HEK293 (cell line): ENCODE data around the gene RPL7A.

Experiments
- CTCF ChIA-PET: fragments of 350-600 bp; formaldehyde crosslinking; extraction: SDS; loops from one replicate; lab custom pipeline; 2021; ENCODE audit warnings: antibody characterized with exemption; lab: Yijun Ruan, JAX
- POLR2A ChIA-PET: fragments of 300-600 bp; formaldehyde crosslinking; extraction: SDS; loops from one replicate; lab custom pipeline; 2020; ENCODE audit warnings: antibody characterized with exemption, inconsistent platforms; lab: Yijun Ruan, JAX
- H3K27ac ChIP-seq: fragments of 200-500 bp; sonication (Bioruptor generic); 2 replicates; pipeline ENCODE4 v1.5.1; 2014; ENCODE audit warnings: low read depth, low read length, control low read depth, inconsistent platforms; ENCODE audit errors: extremely low read depth
- H3K36me3 ChIP-seq, 2 experiments: fragments of 200-500 bp in 1 of 2; sonication (Bioruptor generic) in 1 of 2; 1 replicate in 1 of 2; 2 replicates in 1 of 2; pipeline ENCODE4 v1.5.1; 2014 to 2017; ENCODE audit warnings: inconsistent platforms in 2 of 2, low read length in 2 of 2; ENCODE audit not compliant: control insufficient read depth in 2 of 2, insufficient read depth in 1 of 2
- H3K4me1 ChIP-seq: fragments of 200-500 bp; sonication (Bioruptor generic); 2 replicates; pipeline ENCODE4 v1.5.1; 2014; ENCODE audit warnings: mild to moderate bottlenecking, low read length, inconsistent platforms; ENCODE audit not compliant: control insufficient read depth, insufficient read depth
- H3K4me3 ChIP-seq: 2 replicates; pipeline ENCODE4 v1.5.1; 2011; ENCODE audit warnings: low read depth, mild to moderate bottlenecking, control low read depth, low read length, moderate library complexity
- H3K9me3 ChIP-seq: fragments of 200-500 bp; sonication (Bioruptor generic); 2 replicates; pipeline ENCODE4 v1.5.1; 2014; ENCODE audit warnings: low read depth, low read length, inconsistent platforms; ENCODE audit not compliant: control insufficient read depth, insufficient read depth
- MEIS1 ChIP-seq: sonication (generic); formaldehyde crosslinking; IDR thresholded peaks from 2 replicates; pipeline ENCODE4 v1.8.1; 2022; ENCODE audit warnings: missing genetic modification reagents, mild to moderate bottlenecking, borderline replicate concordance
- PRDM1 ChIP-seq: fragments of 450-650 bp; formaldehyde crosslinking; IDR thresholded peaks from 2 replicates; pipeline ENCODE4; 2016; ENCODE audit warnings: missing biosample characterization, missing genetic modification characterization
- RBAK ChIP-seq: fragments of 450-650 bp; formaldehyde crosslinking; IDR thresholded peaks from 2 replicates; pipeline ENCODE4 v1.5.1; 2016; ENCODE audit warnings: missing biosample characterization, missing genetic modification characterization
- REPIN1 ChIP-seq: fragments of 450-650 bp; formaldehyde crosslinking; IDR thresholded peaks from 2 replicates; pipeline ENCODE4 v1.5.1; 2017; ENCODE audit warnings: missing biosample characterization, missing genetic modification characterization, low read depth
- SALL2 ChIP-seq: fragments of 450-650 bp; formaldehyde crosslinking; IDR thresholded peaks from 2 replicates; pipeline ENCODE4 v1.5.0; 2017; ENCODE audit warnings: missing biosample characterization, mild to moderate bottlenecking, missing genetic modification characterization, borderline replicate concordance
- SCRT2 ChIP-seq: fragments of 450-650 bp; formaldehyde crosslinking; IDR thresholded peaks from 2 replicates; pipeline ENCODE4 v1.5.1; 2016; ENCODE audit warnings: missing biosample characterization, missing genetic modification characterization
- WT1 ChIP-seq: fragments of 450-650 bp; formaldehyde crosslinking; IDR thresholded peaks from 2 replicates; pipeline ENCODE4 v1.5.1; 2016; ENCODE audit warnings: missing biosample characterization, missing genetic modification characterization
- ZBTB7A ChIP-seq: fragments of 450-650 bp; formaldehyde crosslinking; IDR thresholded peaks from 2 replicates; pipeline ENCODE4 v1.5.1; 2016; ENCODE audit warnings: low read depth, missing biosample characterization, missing genetic modification characterization
- ZNF16 ChIP-seq: fragments of 450-650 bp; formaldehyde crosslinking; IDR thresholded peaks from 2 replicates; pipeline ENCODE4 v1.5.1; 2016; ENCODE audit warnings: low read depth, missing biosample characterization, missing genetic modification characterization
- ZNF202 ChIP-seq: fragments of 450-650 bp; formaldehyde crosslinking; IDR thresholded peaks from 2 replicates; pipeline ENCODE4 v1.5.1; 2016; ENCODE audit warnings: missing biosample characterization, missing genetic modification characterization, borderline replicate concordance
- ZNF211 ChIP-seq: fragments of 450-650 bp; formaldehyde crosslinking; IDR thresholded peaks from 2 replicates; pipeline ENCODE4 v1.5.1; 2016; ENCODE audit warnings: low read depth, missing biosample characterization, missing genetic modification characterization
- ZNF37A ChIP-seq: fragments of 450-650 bp; IDR thresholded peaks from 2 replicates; pipeline ENCODE4 v1.5.1; 2018; ENCODE audit warnings: missing biosample characterization, missing genetic modification characterization
- ZNF521 ChIP-seq: fragments of 450-650 bp; formaldehyde crosslinking; IDR thresholded peaks from 2 replicates; pipeline ENCODE4 v1.5.1; 2017; ENCODE audit warnings: missing biosample characterization, mild to moderate bottlenecking, missing genetic modification characterization
- ZNF600 ChIP-seq: fragments of 450-650 bp; formaldehyde crosslinking; IDR thresholded peaks from 2 replicates; pipeline ENCODE4 v1.5.1; 2016; ENCODE audit warnings: missing biosample characterization, missing genetic modification characterization
- ZNF626 ChIP-seq: fragments of 450-650 bp; sonication (Bioruptor Pico); formaldehyde crosslinking; IDR thresholded peaks from 2 replicates; pipeline ENCODE4 v1.5.1; 2018; ENCODE audit warnings: missing biosample characterization, missing genetic modification characterization, inconsistent platforms
- ZNF664 ChIP-seq: fragments of 450-650 bp; formaldehyde crosslinking; IDR thresholded peaks from 2 replicates; pipeline ENCODE4 v1.5.1; 2016; ENCODE audit warnings: missing biosample characterization, missing genetic modification characterization
- TF ChIP-seq, protein P1 (sequence below): fragments of 450-650 bp; formaldehyde crosslinking; IDR thresholded peaks from 2 replicates; pipeline ENCODE4 v1.5.1; 2016; ENCODE audit warnings: missing biosample characterization, missing genetic modification characterization, low read depth
- TF ChIP-seq, protein P2 (sequence below): fragments of 450-650 bp; formaldehyde crosslinking; IDR thresholded peaks from 2 replicates; pipeline ENCODE4 v1.5.1; 2016; ENCODE audit warnings: missing biosample characterization, missing genetic modification characterization
- TF ChIP-seq, protein P3 (sequence below): fragments of 450-650 bp; formaldehyde crosslinking; IDR thresholded peaks from 2 replicates; pipeline ENCODE4 v1.5.1; 2016; ENCODE audit warnings: missing biosample characterization, missing genetic modification characterization
- TF ChIP-seq, protein P4 (sequence below): fragments of 450-650 bp; IDR thresholded peaks from 2 replicates; pipeline ENCODE4 v1.5.1; 2018; ENCODE audit warnings: missing biosample characterization, mild to moderate bottlenecking, missing genetic modification characterization
- TF ChIP-seq, protein P5 (sequence below): fragments of 450-650 bp; formaldehyde crosslinking; IDR thresholded peaks from 2 replicates; pipeline ENCODE4; 2016; ENCODE audit warnings: missing biosample characterization, missing genetic modification characterization
- TF ChIP-seq, protein P6 (sequence below): fragments of 450-650 bp; formaldehyde crosslinking; IDR thresholded peaks from 2 replicates; pipeline ENCODE4 v1.5.1; 2016; ENCODE audit warnings: missing biosample characterization, missing genetic modification characterization

The RPL7A gene

DNA sequence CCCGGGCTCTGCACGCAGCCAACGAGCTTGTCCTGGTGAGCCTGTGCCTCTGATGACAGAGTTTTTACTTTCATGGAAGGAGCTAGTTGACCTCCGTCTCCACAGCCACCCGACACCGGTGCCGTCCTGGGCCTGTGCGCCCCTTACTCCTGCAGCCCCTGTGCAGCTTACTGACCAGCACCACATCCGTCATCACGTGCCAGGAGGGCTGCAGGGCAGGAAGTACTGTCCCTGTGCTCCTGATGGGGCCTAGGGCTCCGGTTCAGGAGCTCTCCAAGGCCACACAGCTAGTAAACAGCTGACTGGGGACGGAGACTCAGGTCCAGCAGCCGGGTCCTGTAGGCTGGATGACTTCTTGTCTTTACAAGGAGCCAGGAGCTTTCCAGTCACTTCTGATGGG is 38.3 kb downstream of the RPL7A start (continued):
- TF ChIP-seq, protein P1, sequence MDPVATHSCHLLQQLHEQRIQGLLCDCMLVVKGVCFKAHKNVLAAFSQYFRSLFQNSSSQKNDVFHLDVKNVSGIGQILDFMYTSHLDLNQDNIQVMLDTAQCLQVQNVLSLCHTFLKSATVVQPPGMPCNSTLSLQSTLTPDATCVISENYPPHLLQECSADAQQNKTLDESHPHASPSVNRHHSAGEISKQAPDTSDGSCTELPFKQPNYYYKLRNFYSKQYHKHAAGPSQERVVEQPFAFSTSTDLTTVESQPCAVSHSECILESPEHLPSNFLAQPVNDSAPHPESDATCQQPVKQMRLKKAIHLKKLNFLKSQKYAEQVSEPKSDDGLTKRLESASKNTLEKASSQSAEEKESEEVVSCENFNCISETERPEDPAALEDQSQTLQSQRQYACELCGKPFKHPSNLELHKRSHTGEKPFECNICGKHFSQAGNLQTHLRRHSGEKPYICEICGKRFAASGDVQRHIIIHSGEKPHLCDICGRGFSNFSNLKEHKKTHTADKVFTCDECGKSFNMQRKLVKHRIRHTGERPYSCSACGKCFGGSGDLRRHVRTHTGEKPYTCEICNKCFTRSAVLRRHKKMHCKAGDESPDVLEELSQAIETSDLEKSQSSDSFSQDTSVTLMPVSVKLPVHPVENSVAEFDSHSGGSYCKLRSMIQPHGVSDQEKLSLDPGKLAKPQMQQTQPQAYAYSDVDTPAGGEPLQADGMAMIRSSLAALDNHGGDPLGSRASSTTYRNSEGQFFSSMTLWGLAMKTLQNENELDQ (tag by site-specific recombination), result no peak
- TF ChIP-seq PRDM1 (tag by site-specific recombination) (no peak), SALL2 (tag by site-specific recombination) (no peak), WT1 (tag by site-specific recombination) (no peak), ZNF626 (tag by site-specific recombination) (no peak), MEIS1 (CRISPR knock-in tag) (no peak)
- TF ChIP-seq, protein P2, sequence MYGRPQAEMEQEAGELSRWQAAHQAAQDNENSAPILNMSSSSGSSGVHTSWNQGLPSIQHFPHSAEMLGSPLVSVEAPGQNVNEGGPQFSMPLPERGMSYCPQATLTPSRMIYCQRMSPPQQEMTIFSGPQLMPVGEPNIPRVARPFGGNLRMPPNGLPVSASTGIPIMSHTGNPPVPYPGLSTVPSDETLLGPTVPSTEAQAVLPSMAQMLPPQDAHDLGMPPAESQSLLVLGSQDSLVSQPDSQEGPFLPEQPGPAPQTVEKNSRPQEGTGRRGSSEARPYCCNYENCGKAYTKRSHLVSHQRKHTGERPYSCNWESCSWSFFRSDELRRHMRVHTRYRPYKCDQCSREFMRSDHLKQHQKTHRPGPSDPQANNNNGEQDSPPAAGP (tag by site-specific recombination), result no peak

DNA sequence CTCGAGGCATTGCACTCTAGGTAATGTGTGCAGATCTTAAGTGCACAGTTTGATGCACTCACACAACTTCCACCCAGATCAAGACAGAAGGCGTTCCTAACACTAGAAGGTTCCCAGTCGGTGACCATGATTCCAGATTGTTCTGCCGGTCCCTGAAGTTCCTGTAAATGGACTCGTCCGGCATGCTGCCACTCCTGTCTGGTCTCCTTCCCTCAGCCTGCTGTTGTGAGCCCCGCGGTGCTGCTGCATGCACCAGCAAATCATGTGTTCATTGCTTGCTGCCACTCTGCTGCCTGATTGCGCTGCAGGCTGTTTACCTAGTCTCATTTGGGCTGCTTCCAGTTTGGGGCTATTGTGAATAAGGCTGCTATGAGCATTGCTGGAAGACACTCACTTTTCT is 39.7 kb downstream of the RPL7A start:
- POLR2A ChIA-PET, result interaction anchor here (1.1 kb wide), 1 partner anchor 40 kb away, joined by 3 read pairs; the partner anchor contains the start of genes MED22 and RPL7A
- Histone ChIP-seq H3K36me3 (no peaks in the 10 kb centered on the region), H3K4me3 (no peak overlapping the region), H3K27ac (no peak overlapping the region), H3K4me1 (no peaks in the 10 kb centered on the region), H3K9me3 (no peaks in the 10 kb centered on the region)
- CTCF ChIA-PET, result no interaction called here
- TF ChIP-seq ZBTB7A (tag by site-specific recombination), result no peak
- TF ChIP-seq, protein P3, sequence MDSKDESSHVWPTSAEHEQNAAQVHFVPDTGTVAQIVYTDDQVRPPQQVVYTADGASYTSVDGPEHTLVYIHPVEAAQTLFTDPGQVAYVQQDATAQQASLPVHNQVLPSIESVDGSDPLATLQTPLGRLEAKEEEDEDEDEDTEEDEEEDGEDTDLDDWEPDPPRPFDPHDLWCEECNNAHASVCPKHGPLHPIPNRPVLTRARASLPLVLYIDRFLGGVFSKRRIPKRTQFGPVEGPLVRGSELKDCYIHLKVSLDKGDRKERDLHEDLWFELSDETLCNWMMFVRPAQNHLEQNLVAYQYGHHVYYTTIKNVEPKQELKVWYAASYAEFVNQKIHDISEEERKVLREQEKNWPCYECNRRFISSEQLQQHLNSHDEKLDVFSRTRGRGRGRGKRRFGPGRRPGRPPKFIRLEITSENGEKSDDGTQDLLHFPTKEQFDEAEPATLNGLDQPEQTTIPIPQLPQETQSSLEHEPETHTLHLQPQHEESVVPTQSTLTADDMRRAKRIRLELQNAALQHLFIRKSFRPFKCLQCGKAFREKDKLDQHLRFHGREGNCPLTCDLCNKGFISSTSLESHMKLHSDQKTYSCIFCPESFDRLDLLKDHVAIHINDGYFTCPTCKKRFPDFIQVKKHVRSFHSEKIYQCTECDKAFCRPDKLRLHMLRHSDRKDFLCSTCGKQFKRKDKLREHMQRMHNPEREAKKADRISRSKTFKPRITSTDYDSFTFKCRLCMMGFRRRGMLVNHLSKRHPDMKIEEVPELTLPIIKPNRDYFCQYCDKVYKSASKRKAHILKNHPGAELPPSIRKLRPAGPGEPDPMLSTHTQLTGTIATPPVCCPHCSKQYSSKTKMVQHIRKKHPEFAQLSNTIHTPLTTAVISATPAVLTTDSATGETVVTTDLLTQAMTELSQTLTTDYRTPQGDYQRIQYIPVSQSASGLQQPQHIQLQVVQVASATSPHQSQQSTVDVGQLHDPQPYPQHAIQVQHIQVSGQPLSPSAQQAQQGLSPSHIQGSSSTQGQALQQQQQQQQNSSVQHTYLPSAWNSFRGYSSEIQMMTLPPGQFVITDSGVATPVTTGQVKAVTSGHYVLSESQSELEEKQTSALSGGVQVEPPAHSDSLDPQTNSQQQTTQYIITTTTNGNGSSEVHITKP (tag by site-specific recombination), result peak; percentile 65
- no peak for TF ChIP-seq REPIN1
- TF ChIP-seq, protein P4, sequence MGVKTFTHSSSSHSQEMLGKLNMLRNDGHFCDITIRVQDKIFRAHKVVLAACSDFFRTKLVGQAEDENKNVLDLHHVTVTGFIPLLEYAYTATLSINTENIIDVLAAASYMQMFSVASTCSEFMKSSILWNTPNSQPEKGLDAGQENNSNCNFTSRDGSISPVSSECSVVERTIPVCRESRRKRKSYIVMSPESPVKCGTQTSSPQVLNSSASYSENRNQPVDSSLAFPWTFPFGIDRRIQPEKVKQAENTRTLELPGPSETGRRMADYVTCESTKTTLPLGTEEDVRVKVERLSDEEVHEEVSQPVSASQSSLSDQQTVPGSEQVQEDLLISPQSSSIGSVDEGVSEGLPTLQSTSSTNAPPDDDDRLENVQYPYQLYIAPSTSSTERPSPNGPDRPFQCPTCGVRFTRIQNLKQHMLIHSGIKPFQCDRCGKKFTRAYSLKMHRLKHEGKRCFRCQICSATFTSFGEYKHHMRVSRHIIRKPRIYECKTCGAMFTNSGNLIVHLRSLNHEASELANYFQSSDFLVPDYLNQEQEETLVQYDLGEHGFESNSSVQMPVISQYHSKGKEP (tag by site-specific recombination), result peak; percentile 87; the same call in 1 of the 2 replicates

DNA sequence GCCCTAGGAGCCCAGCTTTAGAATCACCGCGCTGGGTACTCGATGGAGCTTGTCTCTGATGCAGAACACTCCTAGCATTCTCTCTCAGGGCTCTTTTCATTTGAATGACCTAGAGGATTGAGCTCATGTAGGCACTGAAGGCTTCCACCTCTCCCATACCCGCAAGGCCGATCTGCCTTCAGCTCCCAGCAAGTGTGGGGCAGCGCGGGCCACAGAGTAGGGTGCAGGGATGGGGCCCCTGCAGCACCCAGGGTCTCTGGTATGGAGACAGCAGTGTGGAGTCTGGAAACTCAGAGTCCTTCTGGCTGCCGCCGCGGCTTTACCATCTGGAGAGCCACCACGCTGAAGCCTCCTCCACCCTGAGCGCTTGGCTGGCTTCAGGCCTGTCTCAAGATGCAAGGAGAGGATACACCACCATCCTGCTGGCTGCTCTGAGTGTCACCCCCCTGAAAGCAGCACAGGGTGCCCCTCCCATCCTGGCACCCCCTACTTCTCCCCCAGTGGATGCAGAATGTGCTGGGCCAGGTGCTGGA is 41.1 kb downstream of the RPL7A start:
- no peaks in the 10 kb centered on the region for H3K36me3 ChIP-seq
- H3K27ac ChIP-seq, result no peak overlapping the region
- no peaks in the 10 kb centered on the region for H3K4me1 ChIP-seq
- no peaks in the 10 kb centered on the region for H3K9me3 ChIP-seq
- ChIA-PET POLR2A (interaction anchor here (1.0 kb wide), 1 partner anchor 36 kb away, joined by 3 read pairs; no protein-coding TSS in a partner anchor), CTCF (interaction anchor here (1.6 kb wide), 1 partner anchor 9 kb away, joined by 7 read pairs; no protein-coding TSS in a partner anchor)
- no peak overlapping the region for H3K4me3 ChIP-seq
- TF ChIP-seq REPIN1 (no peak), RBAK (no peak), ZNF37A (no peak), ZNF521 (tag by site-specific recombination) (no peak), ZNF600 (tag by site-specific recombination) (no peak), ZNF16 (tag by site-specific recombination) (no peak), ZNF211 (no peak), ZNF664 (tag by site-specific recombination) (no peak), ZNF202 (no peak), SCRT2 (no peak)
- TF ChIP-seq, protein P5, sequence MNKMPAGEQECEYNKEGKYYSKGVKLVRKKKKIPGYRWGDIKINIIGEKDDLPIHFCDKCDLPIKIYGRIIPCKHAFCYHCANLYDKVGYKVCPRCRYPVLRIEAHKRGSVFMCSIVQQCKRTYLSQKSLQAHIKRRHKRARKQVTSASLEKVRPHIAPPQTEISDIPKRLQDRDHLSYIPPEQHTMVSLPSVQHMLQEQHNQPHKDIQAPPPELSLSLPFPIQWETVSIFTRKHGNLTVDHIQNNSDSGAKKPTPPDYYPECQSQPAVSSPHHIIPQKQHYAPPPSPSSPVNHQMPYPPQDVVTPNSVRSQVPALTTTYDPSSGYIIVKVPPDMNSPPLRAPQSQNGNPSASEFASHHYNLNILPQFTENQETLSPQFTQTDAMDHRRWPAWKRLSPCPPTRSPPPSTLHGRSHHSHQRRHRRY (tag by site-specific recombination), result no peak
- TF ChIP-seq, protein P6, sequence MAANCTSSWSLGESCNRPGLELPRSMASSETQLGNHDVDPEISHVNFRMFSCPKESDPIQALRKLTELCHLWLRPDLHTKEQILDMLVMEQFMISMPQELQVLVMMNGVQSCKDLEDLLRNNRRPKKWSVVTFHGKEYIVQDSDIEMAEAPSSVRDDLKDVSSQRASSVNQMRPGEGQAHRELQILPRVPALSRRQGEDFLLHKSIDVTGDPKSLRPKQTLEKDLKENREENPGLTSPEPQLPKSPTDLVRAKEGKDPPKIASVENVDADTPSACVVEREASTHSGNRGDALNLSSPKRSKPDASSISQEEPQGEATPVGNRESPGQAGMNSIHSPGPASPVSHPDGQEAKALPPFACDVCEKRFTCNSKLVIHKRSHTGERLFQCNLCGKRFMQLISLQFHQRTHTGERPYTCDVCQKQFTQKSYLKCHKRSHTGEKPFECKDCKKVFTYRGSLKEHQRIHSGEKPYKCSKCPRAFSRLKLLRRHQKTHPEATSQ (tag by site-specific recombination), result no peak
